Measurements from ENCODE around the gene ABCA1. TPM values are rescaled to one million over a fixed set of nuclear protein-coding genes. Genes with fewer than 3 reads are reported as not detected.

Gene ABCA1
- total RNA-seq, 2 experiments from 2014 or later, result 14.1 to 16.9 TPM

DNA sequence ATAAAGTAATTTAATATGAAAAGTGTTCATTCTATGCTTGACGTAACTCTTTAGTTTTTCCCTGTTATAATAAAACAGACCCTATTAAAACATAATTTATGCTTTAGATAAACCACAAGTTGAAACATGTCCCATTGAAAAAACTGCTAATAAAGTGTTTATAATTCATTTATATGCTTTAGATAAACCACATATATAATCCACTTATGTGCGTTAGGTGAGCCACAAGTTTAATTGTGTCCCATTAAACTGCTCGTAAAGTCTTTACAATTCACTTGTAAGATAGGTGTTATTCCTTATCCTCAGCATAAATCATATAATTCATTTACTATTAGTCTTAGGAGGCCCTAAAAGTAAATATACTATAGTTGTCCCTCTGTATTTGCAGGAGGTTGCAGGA, 160.4 kb downstream of the ABCA1 start:
- H3K36me3 Mint-ChIP-seq (ENCODE audit: low read depth), result peaks cover 5% of the 10 kb centered on the region
- H3K27me3 Mint-ChIP-seq, result no peaks in the 10 kb centered on the region
- CTCF ChIA-PET, result interaction anchor here (1.2 kb wide), 1 partner anchor 13 kb away, joined by 3 read pairs; no protein-coding TSS in a partner anchor

DNA sequence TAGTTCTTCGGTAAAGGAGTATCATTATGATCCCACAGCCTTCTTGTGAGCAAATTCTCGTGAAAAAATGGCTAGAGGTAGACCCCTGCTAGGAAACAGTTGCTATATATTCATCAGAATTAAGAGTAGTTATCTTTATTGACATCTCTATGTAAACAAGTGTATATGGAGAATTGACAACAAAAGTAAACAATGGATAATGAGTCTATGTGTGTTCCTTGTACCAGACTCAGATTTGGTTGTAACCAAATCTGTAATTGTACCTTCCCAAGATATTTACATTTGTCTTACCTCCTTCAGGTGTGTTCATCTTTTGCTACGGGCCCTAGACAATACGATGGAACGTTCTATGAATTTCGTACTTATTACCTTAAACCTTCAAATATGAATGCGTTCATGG, 161.9 kb downstream of the ABCA1 start:
- Histone ChIP-seq H3K4me1 (ENCODE audit: insufficient read depth, low read length) (peaks cover 11% of the 10 kb centered on the region), H3K27ac (ENCODE audit: low read depth in 1 of 2, low read length in 2 of 2) (no peak overlapping the region), H3K4me3 (ENCODE audit: low read length) (no peak overlapping the region), H3K9me3 (ENCODE audit: control insufficient read depth in 1 of 2, insufficient read depth in 1 of 2, low read length in 2 of 2) (no peaks in the 10 kb centered on the region), H3K36me3 (ENCODE audit: insufficient read depth, low read length) (no peaks in the 10 kb centered on the region), H3K27me3 (ENCODE audit: control insufficient read depth in 1 of 2, insufficient read depth in 2 of 2, low read length in 2 of 2) (no peaks in the 10 kb centered on the region)
- peaks cover 15% of the 10 kb centered on the region for H3K4me1 Mint-ChIP-seq (ENCODE audit: low read depth)
- TF ChIP-seq, protein P1, sequence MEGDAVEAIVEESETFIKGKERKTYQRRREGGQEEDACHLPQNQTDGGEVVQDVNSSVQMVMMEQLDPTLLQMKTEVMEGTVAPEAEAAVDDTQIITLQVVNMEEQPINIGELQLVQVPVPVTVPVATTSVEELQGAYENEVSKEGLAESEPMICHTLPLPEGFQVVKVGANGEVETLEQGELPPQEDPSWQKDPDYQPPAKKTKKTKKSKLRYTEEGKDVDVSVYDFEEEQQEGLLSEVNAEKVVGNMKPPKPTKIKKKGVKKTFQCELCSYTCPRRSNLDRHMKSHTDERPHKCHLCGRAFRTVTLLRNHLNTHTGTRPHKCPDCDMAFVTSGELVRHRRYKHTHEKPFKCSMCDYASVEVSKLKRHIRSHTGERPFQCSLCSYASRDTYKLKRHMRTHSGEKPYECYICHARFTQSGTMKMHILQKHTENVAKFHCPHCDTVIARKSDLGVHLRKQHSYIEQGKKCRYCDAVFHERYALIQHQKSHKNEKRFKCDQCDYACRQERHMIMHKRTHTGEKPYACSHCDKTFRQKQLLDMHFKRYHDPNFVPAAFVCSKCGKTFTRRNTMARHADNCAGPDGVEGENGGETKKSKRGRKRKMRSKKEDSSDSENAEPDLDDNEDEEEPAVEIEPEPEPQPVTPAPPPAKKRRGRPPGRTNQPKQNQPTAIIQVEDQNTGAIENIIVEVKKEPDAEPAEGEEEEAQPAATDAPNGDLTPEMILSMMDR (IDR thresholded peaks at IDR 0.05), result no peak
- DNase-seq (no peak), ATAC-seq (ENCODE audit: poor library complexity) (no peak)
- H3K27me3 Mint-ChIP-seq, result no peaks in the 10 kb centered on the region
- no peaks in the 10 kb centered on the region for H3K9me3 Mint-ChIP-seq
- H3K4me3 Mint-ChIP-seq, result no peak overlapping the region
- H3K27ac Mint-ChIP-seq, result no peak overlapping the region
- H3K36me3 Mint-ChIP-seq (ENCODE audit: low read depth), result peaks cover 5% of the 10 kb centered on the region
- ChIA-PET CTCF (interaction anchor here (1.2 kb wide), 1 partner anchor 12 kb away, joined by 3 read pairs; no protein-coding TSS in a partner anchor), POLR2A (no interaction called here)
- intact Hi-C loops (cut with DNase I, micrococcal nuclease), result no loop called here

More for the DNA sequence above, 160.4 kb downstream of the ABCA1 start:
- Mint-ChIP-seq H3K4me3 (peak overlapping the region; percentile 20), H3K9me3 (no peaks in the 10 kb centered on the region), H3K4me1 (ENCODE audit: low read depth) (peaks cover 15% of the 10 kb centered on the region), H3K27ac (no peak overlapping the region)
- no peak for ATAC-seq (ENCODE audit: poor library complexity)
- no peaks in the 10 kb centered on the region for H3K36me3 ChIP-seq (ENCODE audit: insufficient read depth, low read length)
- no peak overlapping the region for H3K4me3 ChIP-seq (ENCODE audit: low read length)
- POLR2A ChIA-PET, result no interaction called here
- no peak overlapping the region for H3K27ac ChIP-seq (ENCODE audit: low read depth in 1 of 2, low read length in 2 of 2)
- no peak for DNase-seq
- H3K27me3 ChIP-seq (ENCODE audit: control insufficient read depth in 1 of 2, insufficient read depth in 2 of 2, low read length in 2 of 2), result no peaks in the 10 kb centered on the region
- TF ChIP-seq, protein P1 (IDR thresholded peaks at IDR 0.05), result no peak
- H3K4me1 ChIP-seq (ENCODE audit: insufficient read depth, low read length), result peaks cover 11% of the 10 kb centered on the region
- intact Hi-C loops (cut with DNase I, micrococcal nuclease), result no loop called here
- no peaks in the 10 kb centered on the region for H3K9me3 ChIP-seq (ENCODE audit: control insufficient read depth in 1 of 2, insufficient read depth in 1 of 2, low read length in 2 of 2)

DNA sequence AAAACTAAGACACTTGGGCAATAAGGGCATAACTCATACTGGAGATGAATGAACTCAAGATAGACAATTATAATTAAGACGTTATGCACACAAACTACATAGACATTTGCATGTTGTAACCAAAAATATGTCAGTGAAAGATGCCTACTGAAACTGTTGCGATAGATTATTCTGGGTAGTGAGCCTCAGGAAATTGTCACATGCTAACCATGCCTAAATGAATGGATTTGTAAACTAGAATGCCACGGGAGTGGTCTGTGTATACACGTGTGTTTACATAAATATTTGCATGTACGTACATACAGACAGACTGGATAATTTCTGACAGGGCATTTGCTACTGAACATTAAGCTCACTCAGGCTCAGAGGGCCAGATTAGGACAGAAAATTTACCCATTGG, 162.8 kb downstream of the ABCA1 start:
- Histone ChIP-seq H3K36me3 (ENCODE audit: insufficient read depth, low read length) (no peaks in the 10 kb centered on the region), H3K4me3 (ENCODE audit: low read length) (no peak overlapping the region), H3K27ac (ENCODE audit: low read depth in 1 of 2, low read length in 2 of 2) (no peak overlapping the region), H3K4me1 (ENCODE audit: insufficient read depth, low read length) (peaks cover 11% of the 10 kb centered on the region), H3K27me3 (ENCODE audit: control insufficient read depth in 1 of 2, insufficient read depth in 2 of 2, low read length in 2 of 2) (no peaks in the 10 kb centered on the region), H3K9me3 (ENCODE audit: control insufficient read depth in 1 of 2, insufficient read depth in 1 of 2, low read length in 2 of 2) (no peaks in the 10 kb centered on the region)
- no peak for DNase-seq
- H3K27me3 Mint-ChIP-seq, result no peaks in the 10 kb centered on the region
- TF ChIP-seq, protein P1 (IDR thresholded peaks at IDR 0.05), result no peak
- no peak for ATAC-seq (ENCODE audit: poor library complexity)
- POLR2A ChIA-PET, result no interaction called here
- H3K4me3 Mint-ChIP-seq, result peak overlapping the region; percentile 92
- intact Hi-C loops (cut with DNase I, micrococcal nuclease), result no loop called here
- H3K27ac Mint-ChIP-seq, result no peak overlapping the region
- CTCF ChIA-PET, result no interaction called here
- H3K9me3 Mint-ChIP-seq, result no peaks in the 10 kb centered on the region
- H3K36me3 Mint-ChIP-seq (ENCODE audit: low read depth), result peaks cover 5% of the 10 kb centered on the region
- peaks cover 15% of the 10 kb centered on the region for H3K4me1 Mint-ChIP-seq (ENCODE audit: low read depth)
